Activated B cell treated with CpG ODN at 0.5 μM for 24 hours (primary cell): ENCODE data around the gene MYBPH. TPM values are rescaled to one million over a fixed set of nuclear protein-coding genes. Genes with fewer than 3 reads are reported as not detected.

ENCODE experiments used
- ATAC-seq: fragments of 200-7000 bp; cut with Tn5 transposase; one replicate; pipeline ENCODE4 v1.10.0; 2021; ENCODE audit warnings: low read depth, mild to moderate bottlenecking, moderate library complexity
- CTCF ChIA-PET: fragments of 350-600 bp; sonication (Branson Sonifier 250); formaldehyde crosslinking; loops from one replicate; lab custom pipeline; 2021; ENCODE audit warnings: antibody characterized with exemption; lab: Charles Lee
- POLR2A ChIA-PET: fragments of 350-600 bp; sonication (Branson Sonifier 250); formaldehyde crosslinking; loops from one replicate; lab custom pipeline; 2021; ENCODE audit warnings: antibody characterized with exemption; lab: Charles Lee
- DNase-seq: peaks from one replicate; pipeline ENCODE4 v3.0.0; 2022
- H3K27ac Mint-ChIP-seq: one replicate; pipeline ENCODE4 v1.8.0; 2020; ENCODE audit warnings: mixed read lengths
- H3K27me3 Mint-ChIP-seq: one replicate; pipeline ENCODE4 v1.8.0; 2021; ENCODE audit warnings: mixed read lengths
- H3K36me3 Mint-ChIP-seq: one replicate; pipeline ENCODE4 v1.8.0; 2021; ENCODE audit warnings: low read depth, mixed read lengths
- H3K4me1 Mint-ChIP-seq: one replicate; pipeline ENCODE4 v1.8.0; 2021; ENCODE audit warnings: mixed read lengths
- H3K4me3 Mint-ChIP-seq: one replicate; pipeline ENCODE4 v1.8.0; 2020; ENCODE audit warnings: mild to moderate bottlenecking, mixed read lengths
- H3K9me3 Mint-ChIP-seq: one replicate; pipeline ENCODE4 v1.8.0; 2020; ENCODE audit warnings: mixed read lengths
- CTCF ChIP-seq: fragments of 200-600 bp; IDR thresholded peaks from one replicate; pipeline ENCODE4 v1.8.0; 2022; ENCODE audit warnings: antibody characterized with exemption, mild to moderate bottlenecking
- intact Hi-C: fragments of 100-400 bp; cut with micrococcal nuclease; formaldehyde crosslinking; loops from one replicate; pipeline ENCODE4 v1.15.1; 2024
- total RNA-seq: library from RNA; stranded (reverse); gene quantifications from 2 replicates; pipeline ENCODE4 v1.2.3, GENCODE V29; 2022

The MYBPH gene
- total RNA-seq, 1 donor from 2014 or later = not detected

- intact Hi-C loops = no loop called here
- H3K27me3 Mint-ChIP-seq = peaks cover 60% of the 10 kb centered on the region
- no peak overlapping the region for H3K27ac Mint-ChIP-seq
- H3K4me3 Mint-ChIP-seq = no peak overlapping the region
- ATAC-seq (no peak), DNase-seq (no peak)
- ChIA-PET CTCF (no interaction called here), POLR2A (no interaction called here)
- H3K36me3 Mint-ChIP-seq = no peaks in the 10 kb centered on the region
- H3K9me3 Mint-ChIP-seq = no peaks in the 10 kb centered on the region
- peaks cover 8% of the 10 kb centered on the region for H3K4me1 Mint-ChIP-seq
- no peak for TF ChIP-seq CTCF
These were observed 53.5 kb downstream of the MYBPH start for GRCh38 chr1:203122159-203122558.

- Mint-ChIP-seq H3K9me3 (no peaks in the 10 kb centered on the region), H3K36me3 (no peaks in the 10 kb centered on the region), H3K27ac (no peak overlapping the region), H3K27me3 (peaks cover 57% of the 10 kb centered on the region), H3K4me1 (peaks cover 4% of the 10 kb centered on the region), H3K4me3 (no peak overlapping the region)
- intact Hi-C loops = no loop called here
- ChIA-PET POLR2A (no interaction called here), CTCF (interaction anchor here (0.6 to 1.0 kb wide), 2 partner anchors 9 to 95 kb away, joined by 3 read pairs; no protein-coding TSS in a partner anchor)
- DNase-seq = no peak
- ATAC-seq = no peak
- no peak for TF ChIP-seq CTCF
These were observed 54.2 kb downstream of the MYBPH start for GRCh38 chr1:203121186-203122015.

GRCh38 chr1:203120325-203121153 lies 55.1 kb downstream of the MYBPH start:
- intact Hi-C loops = no loop called here
- POLR2A ChIA-PET = no interaction called here
- H3K4me3 Mint-ChIP-seq = no peak overlapping the region
- peaks cover 54% of the 10 kb centered on the region for H3K27me3 Mint-ChIP-seq
- no peak for ATAC-seq
- CTCF ChIA-PET = interaction anchor here (0.6 to 1.0 kb wide), 2 partner anchors 8 to 96 kb away, joined by 3 read pairs; no protein-coding TSS in a partner anchor
- H3K36me3 Mint-ChIP-seq = no peaks in the 10 kb centered on the region
- no peaks in the 10 kb centered on the region for H3K9me3 Mint-ChIP-seq
- no peak overlapping the region for H3K27ac Mint-ChIP-seq
- DNase-seq = no peak
- no peak for TF ChIP-seq CTCF
- peaks cover 2% of the 10 kb centered on the region for H3K4me1 Mint-ChIP-seq

Other genes starting within 250 kb of the MYBPH start
- gene KLHL12, start 248.6 kb downstream of the MYBPH start, total RNA-seq = 30.4 and 30.8 TPM in 2 replicates
- 44.4 and 45.0 TPM in 2 replicates for gene ADIPOR1, start 217.5 kb downstream of the MYBPH start, total RNA-seq
- 30.8 and 32.4 TPM in 2 replicates for gene CYB5R1, start 208.6 kb downstream of the MYBPH start, total RNA-seq
- 62.5 and 70.6 TPM in 2 replicates for gene TMEM183A, start 168.5 kb downstream of the MYBPH start, total RNA-seq
- gene PPFIA4, start 149.3 kb downstream of the MYBPH start, total RNA-seq = 0.12 and 0.29 TPM in 2 replicates
- gene MYOG, start 89.8 kb downstream of the MYBPH start, total RNA-seq = not detected in 2 replicates
- gene ADORA1, start 48.1 kb downstream of the MYBPH start, total RNA-seq = not detected in 2 replicates
- gene CHI3L1, start 10.9 kb upstream of the MYBPH start, total RNA-seq = 0.38 TPM in 1 of 2 replicates, not detected in the other
- 6.5 and 6.6 TPM in 2 replicates for gene CHIT1, start 53.8 kb upstream of the MYBPH start, total RNA-seq
- gene BTG2, start 129.7 kb upstream of the MYBPH start, total RNA-seq = 419 and 448 TPM in 2 replicates
- not detected in 2 replicates for gene FMOD, start 175.3 kb upstream of the MYBPH start, total RNA-seq